ENCODE measurements around the gene CDK7.

CDK7 gene

GRCh38 chr5:69293882-69294281 is 59.2 kb downstream of the CDK7 start:
- no peak for DNase-seq (ENCODE audit: low read depth)

- DNase-seq (ENCODE audit: low read depth) = no peak
These were observed 60.5 kb downstream of the CDK7 start for GRCh38 chr5:69295088-69295754.

GRCh38 chr5:69299625-69300024 is 64.9 kb downstream of the CDK7 start:
- DNase-seq (ENCODE audit: low read depth) = no peak

GRCh38 chr5:69300537-69301203 is 66.0 kb downstream of the CDK7 start:
- DNase-seq (ENCODE audit: low read depth) = no peak

- DNase-seq (ENCODE audit: low read depth) = no peak
These were observed 70.8 kb downstream of the CDK7 start for GRCh38 chr5:69305512-69305911.

- DNase-seq (ENCODE audit: low read depth) = no peak
These were observed 73.4 kb downstream of the CDK7 start for GRCh38 chr5:69308046-69308553.

- no peak for DNase-seq (ENCODE audit: low read depth)
These were observed 74.7 kb downstream of the CDK7 start for GRCh38 chr5:69309380-69309779.

GRCh38 chr5:69312459-69313160 is 77.9 kb downstream of the CDK7 start:
- no peak for DNase-seq (ENCODE audit: low read depth)

GRCh38 chr5:69313428-69313827 is 78.7 kb downstream of the CDK7 start:
- DNase-seq (ENCODE audit: low read depth) = no peak

GRCh38 chr5:69315972-69316371 is 81.3 kb downstream of the CDK7 start:
- no peak for DNase-seq (ENCODE audit: low read depth)

- no peak for DNase-seq (ENCODE audit: low read depth)
These were observed 82.7 kb downstream of the CDK7 start for GRCh38 chr5:69317391-69317790.

- no peak for DNase-seq (ENCODE audit: low read depth)
These were observed 91.7 kb downstream of the CDK7 start for GRCh38 chr5:69326365-69326764.
